H1 (cell line): ENCODE measurements around the gene SNCAIP. TPM values are rescaled to one million over a fixed set of nuclear protein-coding genes. Genes with fewer than 3 reads are reported as not detected.

Experiments used
- CTCF ChIA-PET: fragments of 300-600 bp; sonication (Branson Sonifier 250); formaldehyde crosslinking; loops from one replicate; lab custom pipeline; 2021; ENCODE audit not compliant: partially characterized antibody; lab: Charles Lee
- POLR2A ChIA-PET: fragments of 300-600 bp; sonication (Branson Sonifier 250); formaldehyde crosslinking; loops from one replicate; lab custom pipeline; 2021; ENCODE audit warnings: inconsistent platforms; ENCODE audit not compliant: partially characterized antibody; lab: Charles Lee
- DNase-seq, 2 experiments: peaks; one replicate each; pipeline versions ENCODE4 v3.0.0 to v3.0.0-alpha.2; 2010 to 2022; ENCODE audit warnings: low spot score in 2 of 2, low read depth in 1 of 2, mixed read lengths in 1 of 2
- FAIRE-seq: peaks from 2 replicates; lab custom pipeline; 2011; peaks lifted over from hg19 to GRCh38; lab: Jason Lieb, UNC
- H2AFZ ChIP-seq: 2 replicates; pipeline ENCODE4 v1.8.1; 2012; ENCODE audit warnings: low read length, inconsistent platforms
- H2AK5ac ChIP-seq: 2 replicates; pipeline ENCODE4 v1.6.1; 2013; ENCODE audit warnings: low read depth, low read length
- H2BK120ac ChIP-seq: replicated peaks from 2 replicates; pipeline ENCODE3; 2013; ENCODE audit warnings: low read depth, low read length, inconsistent platforms
- H2BK12ac ChIP-seq: 2 replicates; pipeline ENCODE4 v1.6.1; 2013; ENCODE audit warnings: low read depth, low read length
- H2BK15ac ChIP-seq: 2 replicates; pipeline ENCODE4 v1.6.1; 2013; ENCODE audit warnings: low read length
- H2BK20ac ChIP-seq: 2 replicates; pipeline ENCODE4 v1.6.1; 2013; ENCODE audit warnings: low read length
- H2BK5ac ChIP-seq: 2 replicates; pipeline ENCODE4 v1.6.1; 2013; ENCODE audit warnings: low read depth, low read length
- H3K14ac ChIP-seq: 2 replicates; pipeline ENCODE4 v1.6.1; 2013; ENCODE audit warnings: inconsistent platforms; ENCODE audit not compliant: insufficient read length
- H3K18ac ChIP-seq: 2 replicates; pipeline ENCODE4 v1.6.1; 2013; ENCODE audit warnings: low read length; ENCODE audit errors: extremely low read depth
- H3K23ac ChIP-seq: 2 replicates; pipeline ENCODE4 v1.6.1; 2013; ENCODE audit warnings: inconsistent platforms; ENCODE audit not compliant: insufficient read length
- H3K23me2 ChIP-seq: 2 replicates; pipeline ENCODE4 v1.6.1; 2013; ENCODE audit warnings: low read depth, low read length
- H3K27ac ChIP-seq: 2 replicates; pipeline ENCODE4 v1.6.1; 2011; ENCODE audit warnings: low read depth, low read length, inconsistent platforms
- H3K27me3 ChIP-seq, 4 experiments: replicated peaks in 1 of 4; 1 replicate in 1 of 4; 2 replicates in 3 of 4; pipeline versions ENCODE4 v1.6.1 to v1.8.1; 2011 to 2013; ENCODE audit warnings: low read length in 3 of 4, mild to moderate bottlenecking in 3 of 4, inconsistent platforms in 2 of 4, mixed read lengths in 2 of 4, moderate library complexity in 1 of 4; ENCODE audit not compliant: control insufficient read depth in 3 of 4, insufficient read depth in 3 of 4; ENCODE audit errors: extremely low read depth in 1 of 4
- H3K36me3 ChIP-seq, 4 experiments: 2 replicates each; pipeline versions ENCODE4 v1.6.1 to v1.8.1; 2011 to 2013; ENCODE audit warnings: mild to moderate bottlenecking in 4 of 4, low read length in 3 of 4, moderate library complexity in 2 of 4, control low read depth in 1 of 4, inconsistent platforms in 1 of 4; ENCODE audit not compliant: insufficient read depth in 4 of 4, control insufficient read depth in 2 of 4
- H3K4ac ChIP-seq: replicated peaks from 2 replicates; pipeline ENCODE3; 2013; ENCODE audit warnings: low read length, low read depth, mixed read lengths, inconsistent platforms; ENCODE audit not compliant: insufficient read length
- H3K4me1 ChIP-seq, 4 experiments: replicated peaks in 1 of 4; 1 replicate in 1 of 4; 2 replicates in 3 of 4; pipeline versions ENCODE4 v1.6.1 to v1.8.1; 2011 to 2013; ENCODE audit warnings: low read length in 3 of 4, inconsistent platforms in 2 of 4, mixed read lengths in 1 of 4; ENCODE audit not compliant: insufficient read depth in 4 of 4, control insufficient read depth in 3 of 4
- H3K4me2 ChIP-seq, 2 experiments: 2 replicates each; pipeline versions ENCODE4 v1.6.1 to v1.8.1; 2011 to 2013; ENCODE audit warnings: low read depth in 2 of 2, low read length in 2 of 2, control low read depth in 1 of 2, inconsistent platforms in 1 of 2, mild to moderate bottlenecking in 1 of 2; ENCODE audit not compliant: insufficient read depth in 1 of 2
- H3K4me3 ChIP-seq, 4 experiments: fragments of 200-600, 300-600 bp in 1 of 4; sonication (generic), shearing (Covaris generic), sonication (Bioruptor Twin) in 1 of 4; 2 replicates each; pipeline versions ENCODE4 v1.5.1 to v1.8.1; 2011 to 2016; ENCODE audit warnings: low read length in 4 of 4, low read depth in 3 of 4, control low read depth in 2 of 4, inconsistent platforms in 2 of 4, mild to moderate bottlenecking in 2 of 4, mixed read lengths in 1 of 4, moderate library complexity in 1 of 4; ENCODE audit not compliant: insufficient read depth in 2 of 4; ENCODE audit errors: extremely low read depth in 1 of 4
- H3K56ac ChIP-seq: replicated peaks from 2 replicates; pipeline ENCODE3; 2013; ENCODE audit warnings: low read depth, mild to moderate bottlenecking, mixed read lengths, low read length, inconsistent platforms; ENCODE audit not compliant: insufficient read length
- H3K79me1 ChIP-seq: 2 replicates; pipeline ENCODE4 v1.6.1; 2013; ENCODE audit warnings: low read depth, low read length, control low read depth
- H3K79me2 ChIP-seq, 2 experiments: 2 replicates each; pipeline versions ENCODE4 v1.6.1 to v1.8.1; 2012 to 2013; ENCODE audit warnings: low read length in 2 of 2, mild to moderate bottlenecking in 2 of 2, inconsistent platforms in 1 of 2; ENCODE audit not compliant: insufficient read depth in 2 of 2, control insufficient read depth in 1 of 2
- H3K9ac ChIP-seq, 4 experiments: replicated peaks in 1 of 4; 1 replicate in 1 of 4; 2 replicates in 3 of 4; pipeline versions ENCODE4 v1.6.1 to v1.8.1; 2011 to 2013; ENCODE audit warnings: low read depth in 3 of 4, low read length in 3 of 4, control low read depth in 2 of 4, mild to moderate bottlenecking in 2 of 4, moderate library complexity in 2 of 4, inconsistent platforms in 1 of 4; ENCODE audit errors: extremely low read depth in 1 of 4
- H3K9me3 ChIP-seq, 2 experiments: 2 replicates each; pipeline versions ENCODE4 v1.6.1 to v1.8.1; 2012 to 2013; ENCODE audit warnings: mild to moderate bottlenecking in 2 of 2, moderate library complexity in 2 of 2, control low read depth in 1 of 2, inconsistent platforms in 1 of 2, low read depth in 1 of 2, low read length in 1 of 2, mixed read lengths in 1 of 2; ENCODE audit not compliant: insufficient read depth in 2 of 2
- H4K20me1 ChIP-seq, 2 experiments: replicated peaks in 1 of 2; 2 replicates each; pipeline versions ENCODE3 to v1.8.1; 2011 to 2013; ENCODE audit warnings: inconsistent platforms in 2 of 2, low read length in 2 of 2, mild to moderate bottlenecking in 1 of 2; ENCODE audit not compliant: insufficient read depth in 2 of 2, control insufficient read depth in 1 of 2
- H4K5ac ChIP-seq: 2 replicates; pipeline ENCODE4 v1.6.1; 2013; ENCODE audit warnings: low read length, low read depth, mixed read lengths, inconsistent platforms; ENCODE audit not compliant: insufficient read length
- H4K8ac ChIP-seq: 2 replicates; pipeline ENCODE4 v1.8.0; 2013; ENCODE audit warnings: mild to moderate bottlenecking, moderate library complexity, low read length, inconsistent platforms; ENCODE audit not compliant: insufficient read depth; ENCODE audit errors: extremely low read depth
- H4K91ac ChIP-seq: replicated peaks from 2 replicates; pipeline ENCODE3; 2013; ENCODE audit warnings: low read length, mixed read lengths, inconsistent platforms; ENCODE audit not compliant: insufficient read length
- BACH1 ChIP-seq: IDR thresholded peaks from 2 replicates; pipeline ENCODE4 v1.6.1; 2012; ENCODE audit warnings: low read length, improper control_type of control experiment
- CBX8 ChIP-seq: fragments of 300-800, 300-1000 bp; sonication (generic); IDR thresholded peaks from 2 replicates; pipeline ENCODE4 v1.7.1; 2016; ENCODE audit warnings: low read depth, low read length, borderline replicate concordance
- EP300 ChIP-seq, 2 experiments: IDR thresholded peaks; 1 replicate in 1 of 2; 2 replicates in 1 of 2; pipeline ENCODE4 v1.6.1; 2011 to 2012; ENCODE audit warnings: low read depth in 2 of 2, low read length in 2 of 2, mild to moderate bottlenecking in 2 of 2, borderline replicate concordance in 1 of 2, inconsistent platforms in 1 of 2, moderate library complexity in 1 of 2
- KDM1A ChIP-seq: fragments of 200-600, 300-600 bp; sonication (generic); IDR thresholded peaks from 2 replicates; pipeline ENCODE4 v1.7.1; 2016; ENCODE audit warnings: mild to moderate bottlenecking, low read length, borderline replicate concordance
- KDM4A ChIP-seq: IDR thresholded peaks from one replicate; pipeline ENCODE4 v1.7.1; 2012; ENCODE audit warnings: low read depth, mild to moderate bottlenecking, moderate library complexity, low read length, inconsistent platforms; ENCODE audit not compliant: severe bottlenecking
- NRF1 ChIP-seq: IDR thresholded peaks from 2 replicates; pipeline ENCODE4 v1.6.1; 2011; ENCODE audit warnings: mild to moderate bottlenecking, low read depth, low read length, improper control_type of control experiment
- POU5F1 ChIP-seq: IDR thresholded peaks from 2 replicates; pipeline ENCODE4 v1.6.1; 2011; ENCODE audit warnings: low read depth, mild to moderate bottlenecking, low read length, moderate library complexity
- RNF2 ChIP-seq: fragments of 200-900, 300-1000 bp; sonication (generic); IDR thresholded peaks from 2 replicates; pipeline ENCODE4 v1.7.1; 2016; ENCODE audit warnings: borderline replicate concordance, low read depth, mild to moderate bottlenecking, antibody characterized with exemption, low read length; ENCODE audit not compliant: poor library complexity, severe bottlenecking; ENCODE audit errors: missing control alignments
- TAF7 ChIP-seq: optimal IDR thresholded peaks from 2 replicates; pipeline ENCODE3; 2011; ENCODE audit warnings: low read depth, mild to moderate bottlenecking, inconsistent platforms, low read length, moderate library complexity, borderline replicate concordance
- TCF12 ChIP-seq: IDR thresholded peaks from 2 replicates; pipeline ENCODE4 v1.6.1; 2011; ENCODE audit warnings: low read depth, mild to moderate bottlenecking, low read length
- WGBS, 2 experiments: shearing (Covaris generic) in 1 of 2; methylation state at CpG; one replicate each; pipeline versions ENCODE4 v1.1.6 to v1.1.7; 2013 to 2015; ENCODE audit warnings: low lambda C conversion rate in 2 of 2, mixed read lengths in 2 of 2, inconsistent platforms in 1 of 2, low coverage in 1 of 2, missing lambda C conversion rate in 1 of 2; ENCODE audit not compliant: insufficient replicate concordance in 2 of 2, insufficient coverage in 1 of 2, insufficient read length in 1 of 2; ENCODE audit errors: extremely low coverage in 1 of 2, missing lambda C conversion rate in 1 of 2; 5-methylcytosine and 5-hydroxymethylcytosine counted together
- polyA plus RNA-seq, 7 experiments: library from polyadenylated mRNA; depleted of rRNA in 3 of 7; stranded (reverse) in 5 of 7; unstranded in 2 of 7; fragments of >200 nt in 5 of 7; fragments of 200-250 nt in 2 of 7; gene quantifications; 1 replicate in 5 of 7; 2 replicates in 1 of 7; 4 replicates in 1 of 7; pipeline versions ENCODE4 v1.2.1 to v1.2.3, GENCODE V29; 2011 to 2013; ENCODE audit warnings: missing spikeins in 2 of 7, mixed read lengths in 2 of 7
- total RNA-seq: library from RNA; stranded (reverse); fragmentation: NEBNext Ultra II Directional; extraction: Animal tissue kit (Norgen Biotek cat#: 25700); gene quantifications from 2 replicates; pipeline ENCODE4 v1.2.1, GENCODE V29; 2021
- TF ChIP-seq, protein P1 (sequence below): IDR thresholded peaks from 2 replicates; pipeline ENCODE4 v1.6.1; 2011; ENCODE audit warnings: low read depth, mild to moderate bottlenecking, low read length; ENCODE audit not compliant: insufficient read depth

Gene SNCAIP
- total and polyA plus RNA-seq, 2 of the 8 experiments (the other 6 are each of a cell fraction or from before 2014, with no cell fraction given), result 3.9 to 9.0 TPM

DNA sequence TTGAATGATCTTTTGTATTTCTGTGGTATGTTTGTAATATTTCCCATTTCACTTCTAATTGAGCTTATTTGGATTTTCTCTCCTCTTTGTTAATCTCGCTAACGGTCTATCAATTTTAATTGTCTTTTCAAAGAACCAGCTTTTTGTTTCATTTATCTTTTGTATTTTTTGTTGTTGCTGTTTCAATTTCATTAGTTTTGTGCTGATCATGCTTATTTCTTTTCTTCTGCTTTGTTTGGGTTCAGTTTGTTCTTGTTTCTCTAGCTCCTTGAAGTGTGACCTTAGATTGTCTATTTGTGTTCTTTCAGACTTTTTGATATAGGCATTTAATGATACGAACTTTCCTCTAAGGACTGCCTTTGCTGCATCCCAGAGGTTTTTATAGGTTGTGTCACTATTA is 28.4 kb upstream of the SNCAIP start:
- Histone ChIP-seq H3K27ac (no peak overlapping the region), H3K23me2 (no peaks in the 10 kb centered on the region), H2BK15ac (no peak overlapping the region), H3K79me2 (no peaks in the 10 kb centered on the region), H2BK120ac (no peak overlapping the region), H3K36me3 (no peaks in the 10 kb centered on the region), H3K4me3 (no peak overlapping the region), H3K14ac (no peak overlapping the region), H3K56ac (no peak overlapping the region), H3K9me3 (0 out of 4 replicates have a peak, but pooled peaks cover 0 to 3% of the 10 kb centered on the region in 2 experiments), H3K4ac (no peak overlapping the region), H3K27me3 (peaks cover 0 to 1% (median 0%) of the 10 kb centered on the region in 4 experiments; a peak in 2 of 7 replicates), H2BK20ac (no peak overlapping the region), H4K91ac (no peak overlapping the region), H3K18ac (no peak overlapping the region), H2BK5ac (no peak overlapping the region), H3K4me2 (no peak overlapping the region), H4K20me1 (no peaks in the 10 kb centered on the region), H2AK5ac (no peak overlapping the region), H2AFZ (no peak overlapping the region), H3K79me1 (no peaks in the 10 kb centered on the region), H4K5ac (no peak overlapping the region), H3K23ac (no peak overlapping the region), H4K8ac (no peak overlapping the region), H2BK12ac (no peak overlapping the region), H3K9ac (no peak overlapping the region), H3K4me1 (no peaks in the 10 kb centered on the region)
- ChIA-PET CTCF (interaction anchor here (1.2 to 1.3 kb wide), 2 partner anchors 9 to 88 kb away, joined by 4 read pairs; no protein-coding TSS in a partner anchor), POLR2A (no interaction called here)
- DNase-seq, result no peak
- WGBS, 2 experiments, result 95% methylated on average over 3 of the region's 3 CpGs; no CpG with 5 or more reads in 1 of the 2 experiments
- FAIRE-seq, result no peak
- TF ChIP-seq CBX8 (no peak), KDM1A (no peak), EP300 (IDR thresholded peaks at IDR 0.05; ENCODE audit: borderline replicate concordance in 1 of 2, low read depth in 2 of 2, low read length in 2 of 2) (no peak), TAF7 (no peak), BACH1 (no peak), TCF12 (no peak), POU5F1 (no peak), NRF1 (no peak), KDM4A (no peak), RNF2 (no peak)
- TF ChIP-seq, protein P1, sequence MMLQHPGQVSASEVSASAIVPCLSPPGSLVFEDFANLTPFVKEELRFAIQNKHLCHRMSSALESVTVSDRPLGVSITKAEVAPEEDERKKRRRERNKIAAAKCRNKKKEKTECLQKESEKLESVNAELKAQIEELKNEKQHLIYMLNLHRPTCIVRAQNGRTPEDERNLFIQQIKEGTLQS, result no peak
